22Rv1 (cell line): ENCODE measurements around the gene TEX35.
"Not testable (repeated sequence)": the region's sequence is repeated elsewhere in the genome, so short reads cannot be mapped to it uniquely, and the experiment has no call there.

Experiments used
- H3K27ac ChIP-seq: fragments of 450-650 bp; 2 replicates; pipeline ENCODE4 v1.5.1; 2017
- ZFX ChIP-seq: fragments of 450-650 bp; IDR thresholded peaks from 2 replicates; pipeline ENCODE4 v1.6.1; 2017; ENCODE audit warnings: antibody characterized with exemption, borderline replicate concordance
- TF ChIP-seq, protein P1 (sequence below): fragments of 450-650 bp; IDR thresholded peaks from 2 replicates; pipeline ENCODE4 v1.5.1; 2017; ENCODE audit warnings: mild to moderate bottlenecking

Gene TEX35

DNA sequence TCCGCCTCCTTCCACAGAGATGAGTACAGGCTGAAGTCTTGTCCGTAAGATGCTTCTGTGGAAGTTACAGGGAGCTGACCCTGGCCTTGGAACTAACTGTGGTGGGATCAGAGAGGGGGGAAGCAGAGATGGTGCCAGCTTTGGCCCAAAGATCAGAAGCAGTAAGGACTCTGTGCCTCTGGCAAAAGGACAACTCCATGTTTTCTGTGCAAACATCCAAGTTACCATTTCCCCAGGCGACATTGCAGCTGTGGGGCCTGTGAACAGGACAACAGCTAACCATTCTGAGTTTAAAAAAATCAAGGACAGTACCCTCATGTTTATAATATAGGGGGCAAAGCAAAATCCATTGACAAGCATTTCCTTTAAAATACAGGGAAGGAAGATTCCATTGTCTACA, 38.4 kb downstream of the TEX35 start:
- peak overlapping the region; percentile 25 for H3K27ac ChIP-seq

DNA sequence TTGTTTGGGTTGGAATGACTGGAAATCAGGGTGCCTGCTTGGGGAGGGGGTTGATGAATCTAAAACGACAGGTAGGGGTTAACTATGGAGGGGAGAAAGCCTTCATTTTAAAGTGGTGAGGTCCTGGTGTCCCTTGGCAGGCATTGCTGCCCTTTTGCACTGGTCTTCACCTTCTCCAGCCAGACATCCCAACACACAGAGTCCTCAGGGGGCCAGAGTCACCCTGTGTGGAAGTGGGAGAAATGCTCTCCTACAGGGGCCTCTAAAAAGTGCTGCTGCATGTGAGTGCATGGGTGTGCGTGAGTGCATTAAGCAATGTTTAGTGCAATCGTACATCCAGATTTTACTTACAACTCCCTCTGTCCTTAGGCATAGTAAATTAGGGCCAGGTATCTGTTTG, 39.0 kb downstream of the TEX35 start:
- TF ChIP-seq, protein P1, sequence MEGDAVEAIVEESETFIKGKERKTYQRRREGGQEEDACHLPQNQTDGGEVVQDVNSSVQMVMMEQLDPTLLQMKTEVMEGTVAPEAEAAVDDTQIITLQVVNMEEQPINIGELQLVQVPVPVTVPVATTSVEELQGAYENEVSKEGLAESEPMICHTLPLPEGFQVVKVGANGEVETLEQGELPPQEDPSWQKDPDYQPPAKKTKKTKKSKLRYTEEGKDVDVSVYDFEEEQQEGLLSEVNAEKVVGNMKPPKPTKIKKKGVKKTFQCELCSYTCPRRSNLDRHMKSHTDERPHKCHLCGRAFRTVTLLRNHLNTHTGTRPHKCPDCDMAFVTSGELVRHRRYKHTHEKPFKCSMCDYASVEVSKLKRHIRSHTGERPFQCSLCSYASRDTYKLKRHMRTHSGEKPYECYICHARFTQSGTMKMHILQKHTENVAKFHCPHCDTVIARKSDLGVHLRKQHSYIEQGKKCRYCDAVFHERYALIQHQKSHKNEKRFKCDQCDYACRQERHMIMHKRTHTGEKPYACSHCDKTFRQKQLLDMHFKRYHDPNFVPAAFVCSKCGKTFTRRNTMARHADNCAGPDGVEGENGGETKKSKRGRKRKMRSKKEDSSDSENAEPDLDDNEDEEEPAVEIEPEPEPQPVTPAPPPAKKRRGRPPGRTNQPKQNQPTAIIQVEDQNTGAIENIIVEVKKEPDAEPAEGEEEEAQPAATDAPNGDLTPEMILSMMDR = no peak
- no peak for TF ChIP-seq ZFX

More for the DNA sequence above, 38.4 kb downstream of the TEX35 start:
- TF ChIP-seq ZFX = no peak
- TF ChIP-seq, protein P1 = no peak

DNA sequence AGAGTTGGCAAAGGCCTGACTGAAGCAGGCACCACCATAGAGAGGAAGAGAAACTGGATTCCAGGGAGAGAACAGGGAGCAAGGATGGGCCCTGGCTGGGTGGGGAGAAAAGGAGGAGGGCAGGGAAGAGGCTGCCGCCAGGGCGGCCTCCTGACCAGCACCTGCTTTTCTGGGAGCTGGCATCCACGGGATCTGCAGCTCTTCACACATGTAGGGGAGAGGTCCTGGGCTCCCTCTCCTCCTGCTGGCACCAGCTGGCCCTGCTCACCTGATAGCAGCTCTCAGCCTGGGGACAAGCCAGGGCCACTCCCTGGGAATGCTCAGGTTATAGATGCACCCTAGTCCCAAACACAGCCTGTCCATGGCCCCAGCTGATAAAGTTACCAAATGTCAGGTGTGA, 39.9 kb downstream of the TEX35 start:
- TF ChIP-seq, protein P1 = no peak
- TF ChIP-seq ZFX = no peak
- H3K27ac ChIP-seq = no peak overlapping the region

More for the DNA sequence above, 39.0 kb downstream of the TEX35 start:
- peak overlapping the region; percentile 25 for H3K27ac ChIP-seq

DNA sequence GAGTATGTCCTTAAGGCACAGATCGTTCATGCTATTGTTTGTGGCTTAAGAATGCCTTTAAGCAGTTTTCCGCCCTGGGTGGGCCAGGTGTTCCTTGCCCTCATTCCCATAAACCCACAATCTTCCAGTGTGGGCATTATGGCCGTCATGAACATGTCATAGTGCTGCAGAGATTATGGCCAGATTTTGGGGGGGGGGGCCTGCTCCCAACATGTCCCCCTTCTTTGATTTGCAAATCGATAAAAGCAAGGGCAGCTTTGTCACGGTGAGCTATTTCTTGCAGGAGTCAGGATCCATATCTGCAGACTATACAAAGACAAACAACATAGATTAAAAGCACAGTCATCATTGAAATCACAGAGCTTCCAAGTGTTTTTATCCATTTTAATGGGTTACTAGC, 41.4 kb downstream of the TEX35 start:
- H3K27ac ChIP-seq = not testable (repeated sequence)

DNA sequence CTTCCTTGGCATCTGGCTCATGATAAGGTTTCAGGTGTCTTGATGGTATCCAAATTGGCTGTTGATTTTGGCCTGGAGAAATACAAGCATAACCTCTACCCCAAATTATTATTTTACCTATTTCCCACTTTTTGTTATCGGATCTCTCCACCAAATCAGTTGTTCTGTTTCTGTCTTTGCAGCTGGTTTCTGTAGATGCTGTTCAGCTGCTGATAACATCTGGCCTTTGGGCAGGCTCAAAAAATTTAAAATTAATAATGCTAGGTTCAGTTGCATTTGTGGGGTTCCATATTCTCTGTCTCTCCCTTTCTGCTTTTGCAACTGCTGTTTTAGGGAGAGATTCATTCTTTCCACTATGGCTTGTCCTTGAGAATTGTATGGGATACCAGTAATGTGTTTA, 42.7 kb downstream of the TEX35 start:
- not testable (repeated sequence) for H3K27ac ChIP-seq

DNA sequence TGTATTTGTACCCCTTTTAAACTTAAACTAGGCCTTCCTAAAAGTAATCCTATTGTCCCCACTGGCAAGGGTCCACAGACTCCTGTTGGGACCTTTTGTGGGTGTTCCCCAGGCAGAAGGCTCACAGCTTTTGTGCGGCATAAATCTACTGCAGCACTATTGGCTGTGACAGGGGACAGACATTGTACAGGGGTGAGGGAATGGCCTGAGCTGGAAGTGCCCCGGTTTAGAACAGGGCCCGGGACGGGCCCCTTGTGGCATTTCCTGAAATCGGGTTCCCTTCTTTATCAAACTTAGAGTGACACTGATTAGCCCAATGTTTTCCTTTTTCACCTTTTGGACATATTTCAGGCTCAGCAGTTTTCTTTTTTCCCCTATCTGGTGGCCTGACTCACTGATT, 45.9 kb downstream of the TEX35 start:
- H3K27ac ChIP-seq = not testable (repeated sequence)

DNA sequence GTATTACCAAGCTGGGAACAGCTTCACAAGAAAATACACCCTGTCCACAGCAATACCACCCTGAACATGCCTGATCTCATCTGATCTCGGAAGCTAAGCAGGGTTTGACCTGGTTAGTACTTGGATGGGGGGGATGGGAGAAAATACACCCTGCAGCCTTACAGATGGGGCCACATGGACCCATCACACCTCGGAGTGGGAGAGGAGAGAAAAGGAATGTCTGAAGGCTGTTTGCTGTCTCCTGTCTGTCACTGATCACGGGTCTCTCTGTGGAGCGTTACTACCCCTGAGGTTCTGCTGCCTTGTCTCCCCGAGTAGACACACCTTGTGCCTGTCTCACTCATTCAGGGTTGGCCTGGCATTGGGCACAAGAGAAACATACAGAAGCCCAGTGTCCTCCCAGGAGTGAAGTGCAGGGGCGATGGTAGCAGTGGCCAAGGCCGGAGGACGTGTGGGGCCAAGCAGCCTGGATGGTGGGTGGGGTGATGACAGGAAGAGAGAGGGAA, 48.0 kb downstream of the TEX35 start:
- no peak for TF ChIP-seq ZFX
- TF ChIP-seq, protein P1 = no peak
- no peak overlapping the region for H3K27ac ChIP-seq

DNA sequence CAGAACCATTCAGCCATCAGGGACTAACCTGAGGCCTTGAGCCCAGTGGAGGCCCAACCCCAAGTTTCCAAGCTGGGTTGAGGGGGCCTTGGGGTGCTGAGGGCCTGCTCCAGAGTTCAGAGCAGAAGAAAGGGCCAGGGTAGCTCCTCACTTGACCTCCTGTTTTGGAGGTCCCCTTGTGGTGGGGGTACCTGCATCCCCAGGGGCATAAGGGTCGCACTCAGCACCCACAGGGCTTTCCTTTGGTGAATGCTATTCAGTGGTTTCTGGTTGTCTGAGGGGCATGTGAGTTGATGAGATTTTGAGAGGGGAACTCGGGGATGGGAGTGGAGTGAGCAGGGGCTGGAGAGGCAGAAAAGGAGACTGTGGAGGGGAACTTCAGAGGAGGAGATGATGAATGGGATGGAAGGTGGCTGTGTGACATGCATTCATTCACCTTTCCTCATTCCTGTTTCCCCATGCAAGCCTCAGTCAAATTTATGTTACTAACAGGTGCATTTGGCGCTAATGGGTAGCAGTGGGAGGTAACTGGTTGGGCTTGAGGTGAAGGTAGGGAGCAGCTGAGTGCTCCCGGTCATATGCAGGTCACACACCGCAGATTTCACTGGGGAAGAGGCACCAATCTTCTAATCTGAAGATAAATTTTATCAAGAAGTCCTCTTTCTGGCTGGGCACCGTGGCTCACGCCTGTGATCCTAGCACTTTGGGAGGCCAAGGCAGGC, 50.4 kb downstream of the TEX35 start:
- TF ChIP-seq ZFX = no peak
- TF ChIP-seq, protein P1 = no peak
- no peak overlapping the region for H3K27ac ChIP-seq

DNA sequence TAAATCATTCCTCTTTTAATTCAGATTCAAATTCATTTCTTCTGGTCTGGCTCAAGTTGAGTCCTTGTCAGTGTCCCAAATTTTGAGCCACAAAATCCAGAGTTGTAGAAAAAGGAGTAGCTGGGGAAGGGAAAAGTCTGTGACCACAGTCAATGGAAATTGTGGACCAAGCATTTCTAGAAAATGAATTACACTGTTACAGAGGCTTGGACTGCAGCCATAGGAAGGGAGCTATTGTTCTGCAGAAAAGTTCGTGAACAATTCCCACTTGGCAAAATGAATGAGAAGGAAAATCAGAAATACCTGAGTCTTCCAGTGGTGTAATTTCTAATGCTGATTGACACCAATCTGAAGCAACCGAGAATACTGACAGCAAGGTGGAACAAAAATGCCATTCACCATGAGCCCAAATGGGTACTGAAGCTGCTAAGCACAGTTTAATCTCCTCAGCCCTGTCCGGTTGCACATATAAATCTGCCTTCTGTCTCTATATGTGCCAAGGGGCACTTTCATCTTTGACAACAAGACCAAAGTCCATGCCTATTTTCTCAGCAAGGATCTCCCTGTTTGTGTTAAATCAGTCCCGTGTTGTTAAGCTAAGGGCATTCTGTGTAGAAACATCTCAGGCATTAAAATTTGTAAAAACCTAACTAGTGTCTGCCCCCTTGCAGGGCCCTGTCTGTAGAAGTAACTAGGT, 51.3 kb downstream of the TEX35 start:
- H3K27ac ChIP-seq = no peak overlapping the region
- TF ChIP-seq, protein P1 = no peak
- no peak for TF ChIP-seq ZFX
